ENCODE measurements around the gene TOPBP1. TPM values are rescaled to one million over a fixed set of nuclear protein-coding genes. Genes with fewer than 3 reads are reported as not detected.

TOPBP1 gene
- total RNA-seq, 1 donor from 2014 or later = 49.9 TPM

DNA sequence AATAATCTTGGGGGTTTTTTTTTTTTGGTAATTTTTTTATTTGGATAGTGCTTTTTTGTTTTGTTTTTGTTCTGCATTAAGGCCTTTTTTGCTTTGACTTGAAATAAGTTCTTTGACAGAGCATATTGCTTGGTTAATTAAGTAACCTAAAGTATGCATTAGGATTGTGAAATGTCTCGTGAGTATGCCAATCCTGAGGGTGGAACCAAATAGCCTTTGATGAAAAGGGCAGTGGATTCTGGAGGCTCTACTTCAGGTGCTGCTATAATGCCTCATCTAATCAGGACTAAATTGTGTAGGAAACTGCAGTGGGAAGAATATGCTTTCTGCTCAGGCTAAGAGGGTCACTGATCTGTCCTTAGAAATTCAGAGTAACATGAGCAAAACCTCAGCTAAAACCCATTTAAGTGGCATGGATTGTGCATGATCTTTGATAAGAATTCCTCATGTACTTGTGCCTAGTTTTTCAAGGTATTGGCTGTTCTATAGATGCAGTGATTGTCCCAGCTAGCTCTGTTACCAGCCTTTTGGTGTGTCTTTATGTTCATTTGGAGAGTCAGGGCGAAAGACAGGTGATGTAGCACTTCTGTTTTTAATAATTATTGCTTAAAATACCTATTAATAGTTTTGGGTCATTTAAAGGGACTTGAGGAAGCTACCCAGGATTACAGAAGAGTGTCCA, 72.8 kb downstream of the TOPBP1 start:
- intact Hi-C loops (cut with micrococcal nuclease) = loop anchor here (2.0 kb wide), 1 partner anchor 14 kb away; no protein-coding TSS in a partner anchor
- POLR2A ChIA-PET = interaction anchor here (1.2 kb wide), 1 partner anchor 17 kb away, joined by 3 read pairs; no protein-coding TSS in a partner anchor
- peaks cover 7% of the 10 kb centered on the region for H3K4me1 Mint-ChIP-seq
- CTCF ChIA-PET = no interaction called here
- no peak for TF ChIP-seq CTCF (IDR thresholded peaks at IDR 0.05)
- no peak overlapping the region for H3K4me3 Mint-ChIP-seq
- H3K9me3 Mint-ChIP-seq = no peaks in the 10 kb centered on the region
- ATAC-seq (ENCODE audit: low read depth) = no peak
- H3K36me3 Mint-ChIP-seq (ENCODE audit: low read depth) = peaks cover 62% of the 10 kb centered on the region
- DNase-seq = no peak
- H3K27me3 Mint-ChIP-seq = no peaks in the 10 kb centered on the region
- H3K27ac Mint-ChIP-seq = no peak overlapping the region

- DNase-seq (no peak), ATAC-seq (ENCODE audit: low read depth) (no peak)
- TF ChIP-seq CTCF (IDR thresholded peaks at IDR 0.05) = no peak
- Mint-ChIP-seq H3K36me3 (ENCODE audit: low read depth) (peaks cover 71% of the 10 kb centered on the region), H3K4me3 (no peak overlapping the region), H3K9me3 (no peaks in the 10 kb centered on the region), H3K27me3 (no peaks in the 10 kb centered on the region), H3K4me1 (peaks cover 14% of the 10 kb centered on the region), H3K27ac (no peak overlapping the region)
- ChIA-PET CTCF (interaction anchor here (1.0 kb wide), 1 partner anchor 10 kb away, joined by 3 read pairs; no protein-coding TSS in a partner anchor), POLR2A (interaction anchor here (1.2 kb wide), 1 partner anchor 16 kb away, joined by 3 read pairs; no protein-coding TSS in a partner anchor)
- intact Hi-C loops (cut with micrococcal nuclease) = loop anchor here (2.0 kb wide), 1 partner anchor 13 kb away; no protein-coding TSS in a partner anchor
Observed at GRCh38 chr3:133588035-133588434, 73.7 kb downstream of the TOPBP1 start.

- H3K27ac Mint-ChIP-seq = no peak overlapping the region
- ATAC-seq (ENCODE audit: low read depth) (no peak), DNase-seq (no peak)
- H3K9me3 Mint-ChIP-seq = no peaks in the 10 kb centered on the region
- H3K4me1 Mint-ChIP-seq = peaks cover 29% of the 10 kb centered on the region
- intact Hi-C loops (cut with micrococcal nuclease) = no loop called here
- ChIA-PET CTCF (no interaction called here), POLR2A (interaction anchor here (0.6 to 1.4 kb wide), 2 partner anchors 10 to 1325 kb away, joined by 3 to 5 read pairs; partner anchors contain the start of gene CDV3)
- TF ChIP-seq CTCF (IDR thresholded peaks at IDR 0.05) = no peak
- H3K27me3 Mint-ChIP-seq = no peaks in the 10 kb centered on the region
- H3K4me3 Mint-ChIP-seq = no peak overlapping the region
- peaks cover 80% of the 10 kb centered on the region for H3K36me3 Mint-ChIP-seq (ENCODE audit: low read depth)
Observed at GRCh38 chr3:133583396-133583795, 78.3 kb downstream of the TOPBP1 start.

- Mint-ChIP-seq H3K9me3 (no peaks in the 10 kb centered on the region), H3K27ac (no peak overlapping the region), H3K27me3 (no peaks in the 10 kb centered on the region), H3K4me1 (peaks cover 65% of the 10 kb centered on the region), H3K4me3 (no peak overlapping the region), H3K36me3 (ENCODE audit: low read depth) (peaks cover 75% of the 10 kb centered on the region)
- intact Hi-C loops (cut with micrococcal nuclease) = loop anchor here (1.0 to 10.0 kb wide), 2 partner anchors 90 to 914 kb away; partner anchors contain the start of gene UBA5
- POLR2A ChIA-PET = interaction anchor here (0.7 to 1.3 kb wide), 6 partner anchors 41 to 888 kb away, joined by 3 to 5 read pairs (median 4); partner anchors contain the start of gene TOPBP1
- CTCF ChIA-PET = interaction anchor here (0.7 to 2.8 kb wide), 15 partner anchors 9 to 154 kb away, joined by 3 to 14 read pairs (median 4); no protein-coding TSS in a partner anchor
- DNase-seq = no peak
- TF ChIP-seq CTCF (IDR thresholded peaks at IDR 0.05) = no peak
- ATAC-seq (ENCODE audit: low read depth) = no peak
Observed at GRCh38 chr3:133578548-133579191, 83.1 kb downstream of the TOPBP1 start.

- POLR2A ChIA-PET = interaction anchor here (0.5 to 6.8 kb wide), 7 partner anchors 26 to 125 kb away, joined by 3 to 149 read pairs (median 5); no protein-coding TSS in a partner anchor
- intact Hi-C loops (cut with micrococcal nuclease) = loop anchor here (10.0 kb wide), 1 partner anchor 911 kb away; the partner anchor contains the start of gene UBA5
- TF ChIP-seq CTCF (IDR thresholded peaks at IDR 0.05) = no peak
- H3K4me1 Mint-ChIP-seq = peaks cover 68% of the 10 kb centered on the region
- H3K9me3 Mint-ChIP-seq = no peaks in the 10 kb centered on the region
- ATAC-seq (ENCODE audit: low read depth) = no peak
- no peaks in the 10 kb centered on the region for H3K27me3 Mint-ChIP-seq
- peak overlapping the region; percentile 93 for H3K4me3 Mint-ChIP-seq
- peak overlapping the region; percentile 71 for H3K27ac Mint-ChIP-seq
- DNase-seq = no peak
- peaks cover 53% of the 10 kb centered on the region for H3K36me3 Mint-ChIP-seq (ENCODE audit: low read depth)
- CTCF ChIA-PET = no interaction called here
Observed at GRCh38 chr3:133576169-133576568, 85.6 kb downstream of the TOPBP1 start.

Data from activated B cell treated with CpG ODN at 0.5 μM for 24 hours (primary cell).